WTC11 (cell line): Measurements from ENCODE around the gene TNIP2. TPM values are rescaled to one million over a fixed set of nuclear protein-coding genes. Genes with fewer than 3 reads are reported as not detected.

Experiments
- ATAC-seq: fragments of 200-7000 bp; cut with Tn5 transposase; 2 replicates; pipeline ENCODE4 v1.10.0; 2021; ENCODE audit warnings: mild to moderate bottlenecking, moderate library complexity
- CTCF ChIA-PET: fragments of 300-600 bp; sonication (Branson Sonifier 250); formaldehyde crosslinking; loops from one replicate; lab custom pipeline; 2021; ENCODE audit warnings: antibody characterized with exemption; lab: Charles Lee
- POLR2A ChIA-PET: fragments of 350-600 bp; sonication (Branson Sonifier 250); formaldehyde crosslinking; loops from one replicate; lab custom pipeline; 2021; ENCODE audit warnings: antibody characterized with exemption; lab: Charles Lee
- DNase-seq: peaks from one replicate; pipeline ENCODE4 v3.0.0; 2021; ENCODE audit warnings: low spot score
- H3K27ac Mint-ChIP-seq: 2 replicates; pipeline ENCODE4 v1.8.0; 2021; ENCODE audit warnings: mixed read lengths
- H3K27me3 Mint-ChIP-seq: 2 replicates; pipeline ENCODE4 v1.8.0; 2021; ENCODE audit warnings: low read depth, mild to moderate bottlenecking, moderate library complexity, mixed read lengths
- H3K36me3 Mint-ChIP-seq: 2 replicates; pipeline ENCODE4 v1.8.0; 2021; ENCODE audit warnings: mixed read lengths
- H3K4me1 Mint-ChIP-seq: 2 replicates; pipeline ENCODE4 v1.8.0; 2022; ENCODE audit warnings: mixed read lengths
- H3K4me3 Mint-ChIP-seq: 2 replicates; pipeline ENCODE4 v1.8.0; 2021; ENCODE audit warnings: mild to moderate bottlenecking, moderate library complexity, mixed read lengths
- H3K9me3 Mint-ChIP-seq: 2 replicates; pipeline ENCODE4 v1.8.0; 2021; ENCODE audit warnings: mixed read lengths
- ATF1 ChIP-seq: sonication (generic); formaldehyde crosslinking; IDR thresholded peaks from 2 replicates; pipeline ENCODE4 v1.8.1; 2023; ENCODE audit warnings: mild to moderate bottlenecking, moderate library complexity, missing genetic modification reagents
- FOXJ3 ChIP-seq: sonication (generic); formaldehyde crosslinking; IDR thresholded peaks from 2 replicates; pipeline ENCODE4 v1.9.0; 2021; ENCODE audit warnings: missing genetic modification reagents, mild to moderate bottlenecking, borderline replicate concordance
- GABPB1 ChIP-seq: sonication (generic); formaldehyde crosslinking; IDR thresholded peaks from 2 replicates; pipeline ENCODE4 v1.8.1; 2023; ENCODE audit warnings: mild to moderate bottlenecking, missing genetic modification reagents
- GRHL2 ChIP-seq: fragments of 250-450 bp; sonication (Bioruptor Pico); IDR thresholded peaks from 2 replicates; pipeline ENCODE4 v1.8.0; 2022; ENCODE audit warnings: mild to moderate bottlenecking, moderate library complexity; ENCODE audit not compliant: insufficient replicate concordance, severe bottlenecking
- NFE2L1 ChIP-seq: sonication (generic); formaldehyde crosslinking; IDR thresholded peaks from 2 replicates; pipeline ENCODE4 v1.8.1; 2023; ENCODE audit warnings: missing genetic modification reagents
- NFYB ChIP-seq: sonication (generic); formaldehyde crosslinking; conservative IDR thresholded peaks from 2 replicates; pipeline ENCODE4 v1.8.0; 2022; ENCODE audit warnings: low read depth, missing genetic modification reagents
- RELA ChIP-seq: sonication (generic); formaldehyde crosslinking; IDR thresholded peaks from 2 replicates; pipeline ENCODE4 v1.8.1; 2022; ENCODE audit warnings: missing genetic modification reagents, mild to moderate bottlenecking, borderline replicate concordance
- RORB ChIP-seq: fragments of 250-450 bp; sonication (Bioruptor Pico); IDR thresholded peaks from 2 replicates; pipeline ENCODE4 v1.9.0; 2021; ENCODE audit warnings: mild to moderate bottlenecking
- SMAD4 ChIP-seq: sonication (generic); formaldehyde crosslinking; IDR thresholded peaks from 2 replicates; pipeline ENCODE4 v1.8.0; 2022; ENCODE audit warnings: mild to moderate bottlenecking, missing genetic modification reagents
- SOX15 ChIP-seq: fragments of 250-450 bp; sonication (Bioruptor Pico); IDR thresholded peaks from 2 replicates; pipeline ENCODE4 v1.9.0; 2021; ENCODE audit warnings: mild to moderate bottlenecking
- TCF7 ChIP-seq: sonication (generic); formaldehyde crosslinking; IDR thresholded peaks from 2 replicates; pipeline ENCODE4 v1.8.0; 2022; ENCODE audit warnings: mild to moderate bottlenecking, low read depth, missing genetic modification reagents, moderate library complexity
- TP53 ChIP-seq: sonication (generic); formaldehyde crosslinking; IDR thresholded peaks from 2 replicates; pipeline ENCODE4 v1.8.1; 2023; ENCODE audit warnings: mild to moderate bottlenecking, missing genetic modification reagents
- ZBTB21 ChIP-seq: sonication (generic); formaldehyde crosslinking; IDR thresholded peaks from 2 replicates; pipeline ENCODE4 v1.8.1; 2023; ENCODE audit warnings: mild to moderate bottlenecking, missing genetic modification reagents, borderline replicate concordance
- ZNF121 ChIP-seq: sonication (generic); formaldehyde crosslinking; IDR thresholded peaks from 2 replicates; pipeline ENCODE4 v1.8.0; 2023; ENCODE audit warnings: missing genetic modification reagents
- ZNF138 ChIP-seq: sonication (generic); formaldehyde crosslinking; conservative IDR thresholded peaks from 2 replicates; pipeline ENCODE4 v1.8.1; 2022; ENCODE audit warnings: mild to moderate bottlenecking, moderate library complexity, missing genetic modification reagents
- ZNF263 ChIP-seq: sonication (generic); formaldehyde crosslinking; IDR thresholded peaks from 2 replicates; pipeline ENCODE4 v1.8.1; 2022; ENCODE audit warnings: low read depth, mild to moderate bottlenecking, moderate library complexity, missing genetic modification reagents
- total RNA-seq: library from RNA; stranded (reverse); gene quantifications from 3 replicates; pipeline ENCODE4 v1.2.3, GENCODE V29; 2021
- TF ChIP-seq, protein P1 (sequence below): sonication (generic); formaldehyde crosslinking; IDR thresholded peaks from 2 replicates; pipeline ENCODE4 v1.8.1; 2023; ENCODE audit warnings: mild to moderate bottlenecking, missing genetic modification reagents, moderate library complexity
- TF ChIP-seq, protein P2 (sequence below): sonication (generic); formaldehyde crosslinking; IDR thresholded peaks from 2 replicates; pipeline ENCODE4 v1.8.0; 2022; ENCODE audit warnings: missing genetic modification reagents
- TF ChIP-seq, protein P3 (sequence below): sonication (generic); formaldehyde crosslinking; IDR thresholded peaks from 2 replicates; pipeline ENCODE4 v1.8.0; 2022; ENCODE audit warnings: mild to moderate bottlenecking, missing genetic modification reagents
- TF ChIP-seq, protein P4 (sequence below): sonication (generic); formaldehyde crosslinking; IDR thresholded peaks from 2 replicates; pipeline ENCODE4 v1.8.0; 2023; ENCODE audit warnings: missing genetic modification reagents
- TF ChIP-seq, protein P5 (sequence below): fragments of 250-450 bp; sonication (Bioruptor Pico); IDR thresholded peaks from 2 replicates; pipeline ENCODE4 v1.9.0; 2021; ENCODE audit warnings: mild to moderate bottlenecking

The TNIP2 gene
- total RNA-seq, 1 experiment from 2014 or later = 44.4 TPM

DNA sequence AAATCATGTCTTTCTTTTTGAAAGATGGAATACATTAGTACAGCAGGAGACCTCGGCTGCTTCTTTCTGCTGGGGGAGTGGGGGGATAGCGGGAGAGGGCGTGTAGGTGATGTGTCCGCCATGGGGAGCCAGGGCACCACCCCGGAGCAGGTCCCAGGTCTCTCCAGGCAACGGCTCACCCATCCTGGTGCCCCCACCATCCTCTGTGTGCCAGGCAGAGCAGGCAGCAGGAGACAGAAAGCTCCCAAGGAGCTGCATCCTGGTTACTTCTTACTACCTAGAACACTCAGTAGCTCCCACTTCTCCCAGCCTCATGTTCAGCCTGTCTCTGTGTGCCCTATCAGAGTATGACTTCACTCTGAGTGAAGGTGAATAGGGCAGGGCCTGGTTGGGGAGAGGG is 23.6 kb downstream of the TNIP2 start (continued):
- TF ChIP-seq, protein P1, sequence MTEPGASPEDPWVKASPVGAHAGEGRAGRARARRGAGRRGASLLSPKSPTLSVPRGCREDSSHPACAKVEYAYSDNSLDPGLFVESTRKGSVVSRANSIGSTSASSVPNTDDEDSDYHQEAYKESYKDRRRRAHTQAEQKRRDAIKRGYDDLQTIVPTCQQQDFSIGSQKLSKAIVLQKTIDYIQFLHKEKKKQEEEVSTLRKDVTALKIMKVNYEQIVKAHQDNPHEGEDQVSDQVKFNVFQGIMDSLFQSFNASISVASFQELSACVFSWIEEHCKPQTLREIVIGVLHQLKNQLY (CRISPR knock-in tag) = no peak
- TF ChIP-seq NFE2L1 (CRISPR knock-in tag) (no peak), FOXJ3 (no peak)
- TF ChIP-seq, protein P2, sequence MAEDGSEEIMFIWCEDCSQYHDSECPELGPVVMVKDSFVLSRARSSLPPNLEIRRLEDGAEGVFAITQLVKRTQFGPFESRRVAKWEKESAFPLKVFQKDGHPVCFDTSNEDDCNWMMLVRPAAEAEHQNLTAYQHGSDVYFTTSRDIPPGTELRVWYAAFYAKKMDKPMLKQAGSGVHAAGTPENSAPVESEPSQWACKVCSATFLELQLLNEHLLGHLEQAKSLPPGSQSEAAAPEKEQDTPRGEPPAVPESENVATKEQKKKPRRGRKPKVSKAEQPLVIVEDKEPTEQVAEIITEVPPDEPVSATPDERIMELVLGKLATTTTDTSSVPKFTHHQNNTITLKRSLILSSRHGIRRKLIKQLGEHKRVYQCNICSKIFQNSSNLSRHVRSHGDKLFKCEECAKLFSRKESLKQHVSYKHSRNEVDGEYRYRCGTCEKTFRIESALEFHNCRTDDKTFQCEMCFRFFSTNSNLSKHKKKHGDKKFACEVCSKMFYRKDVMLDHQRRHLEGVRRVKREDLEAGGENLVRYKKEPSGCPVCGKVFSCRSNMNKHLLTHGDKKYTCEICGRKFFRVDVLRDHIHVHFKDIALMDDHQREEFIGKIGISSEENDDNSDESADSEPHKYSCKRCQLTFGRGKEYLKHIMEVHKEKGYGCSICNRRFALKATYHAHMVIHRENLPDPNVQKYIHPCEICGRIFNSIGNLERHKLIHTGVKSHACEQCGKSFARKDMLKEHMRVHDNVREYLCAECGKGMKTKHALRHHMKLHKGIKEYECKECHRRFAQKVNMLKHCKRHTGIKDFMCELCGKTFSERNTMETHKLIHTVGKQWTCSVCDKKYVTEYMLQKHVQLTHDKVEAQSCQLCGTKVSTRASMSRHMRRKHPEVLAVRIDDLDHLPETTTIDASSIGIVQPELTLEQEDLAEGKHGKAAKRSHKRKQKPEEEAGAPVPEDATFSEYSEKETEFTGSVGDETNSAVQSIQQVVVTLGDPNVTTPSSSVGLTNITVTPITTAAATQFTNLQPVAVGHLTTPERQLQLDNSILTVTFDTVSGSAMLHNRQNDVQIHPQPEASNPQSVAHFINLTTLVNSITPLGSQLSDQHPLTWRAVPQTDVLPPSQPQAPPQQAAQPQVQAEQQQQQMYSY = no peak

DNA sequence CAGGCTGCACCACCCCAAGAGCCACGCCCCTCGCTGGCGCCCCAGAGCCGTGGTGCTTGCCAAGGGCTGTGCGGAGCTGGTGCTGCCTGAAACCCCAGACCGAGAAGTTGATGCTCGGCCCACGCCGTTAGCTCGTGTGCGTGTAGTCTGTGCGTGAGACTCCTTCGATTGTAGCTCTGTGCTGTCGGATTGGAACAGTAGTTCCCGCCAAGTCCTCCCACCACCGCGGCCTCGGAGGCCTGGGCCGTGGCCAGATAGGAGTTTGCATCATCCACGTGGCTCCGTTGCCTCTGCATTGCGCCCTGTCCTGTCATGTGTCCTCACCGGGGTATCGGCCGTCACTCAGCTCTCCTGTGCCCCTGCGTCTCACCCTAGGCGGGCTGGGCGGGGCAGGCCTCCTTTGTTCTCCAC is 24.2 kb downstream of the TNIP2 start:
- POLR2A ChIA-PET = no interaction called here
- no peak for ATAC-seq
- peak overlapping the region; percentile 28; the same call in 1 of the 2 replicates for H3K27ac Mint-ChIP-seq
- H3K27me3 Mint-ChIP-seq = no peaks in the 10 kb centered on the region
- H3K36me3 Mint-ChIP-seq = peaks cover 35% of the 10 kb centered on the region
- CTCF ChIA-PET = interaction anchor here (1.0 to 1.1 kb wide), 2 partner anchors 203 to 222 kb away, joined by 3 to 6 read pairs; no protein-coding TSS in a partner anchor
- TF ChIP-seq ATF1 (CRISPR knock-in tag) (no peak), RORB (no peak), FOXJ3 (no peak), RELA (CRISPR knock-in tag) (no peak), ZNF263 (CRISPR knock-in tag) (no peak), TCF7 (CRISPR knock-in tag) (no peak), SOX15 (no peak), NFYB (CRISPR knock-in tag) (no peak), ZNF138 (no peak), ZBTB21 (no peak), GABPB1 (CRISPR knock-in tag) (no peak), ZNF121 (CRISPR knock-in tag) (no peak), GRHL2 (CRISPR knock-in tag) (no peak), TP53 (CRISPR knock-in tag) (no peak), SMAD4 (no peak)
- TF ChIP-seq, protein P3, sequence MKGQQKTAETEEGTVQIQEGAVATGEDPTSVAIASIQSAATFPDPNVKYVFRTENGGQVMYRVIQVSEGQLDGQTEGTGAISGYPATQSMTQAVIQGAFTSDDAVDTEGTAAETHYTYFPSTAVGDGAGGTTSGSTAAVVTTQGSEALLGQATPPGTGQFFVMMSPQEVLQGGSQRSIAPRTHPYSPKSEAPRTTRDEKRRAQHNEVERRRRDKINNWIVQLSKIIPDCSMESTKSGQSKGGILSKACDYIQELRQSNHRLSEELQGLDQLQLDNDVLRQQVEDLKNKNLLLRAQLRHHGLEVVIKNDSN (CRISPR knock-in tag) = no peak
- TF ChIP-seq, protein P4, sequence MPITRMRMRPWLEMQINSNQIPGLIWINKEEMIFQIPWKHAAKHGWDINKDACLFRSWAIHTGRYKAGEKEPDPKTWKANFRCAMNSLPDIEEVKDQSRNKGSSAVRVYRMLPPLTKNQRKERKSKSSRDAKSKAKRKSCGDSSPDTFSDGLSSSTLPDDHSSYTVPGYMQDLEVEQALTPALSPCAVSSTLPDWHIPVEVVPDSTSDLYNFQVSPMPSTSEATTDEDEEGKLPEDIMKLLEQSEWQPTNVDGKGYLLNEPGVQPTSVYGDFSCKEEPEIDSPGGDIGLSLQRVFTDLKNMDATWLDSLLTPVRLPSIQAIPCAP = no peak
- TF ChIP-seq, protein P5, sequence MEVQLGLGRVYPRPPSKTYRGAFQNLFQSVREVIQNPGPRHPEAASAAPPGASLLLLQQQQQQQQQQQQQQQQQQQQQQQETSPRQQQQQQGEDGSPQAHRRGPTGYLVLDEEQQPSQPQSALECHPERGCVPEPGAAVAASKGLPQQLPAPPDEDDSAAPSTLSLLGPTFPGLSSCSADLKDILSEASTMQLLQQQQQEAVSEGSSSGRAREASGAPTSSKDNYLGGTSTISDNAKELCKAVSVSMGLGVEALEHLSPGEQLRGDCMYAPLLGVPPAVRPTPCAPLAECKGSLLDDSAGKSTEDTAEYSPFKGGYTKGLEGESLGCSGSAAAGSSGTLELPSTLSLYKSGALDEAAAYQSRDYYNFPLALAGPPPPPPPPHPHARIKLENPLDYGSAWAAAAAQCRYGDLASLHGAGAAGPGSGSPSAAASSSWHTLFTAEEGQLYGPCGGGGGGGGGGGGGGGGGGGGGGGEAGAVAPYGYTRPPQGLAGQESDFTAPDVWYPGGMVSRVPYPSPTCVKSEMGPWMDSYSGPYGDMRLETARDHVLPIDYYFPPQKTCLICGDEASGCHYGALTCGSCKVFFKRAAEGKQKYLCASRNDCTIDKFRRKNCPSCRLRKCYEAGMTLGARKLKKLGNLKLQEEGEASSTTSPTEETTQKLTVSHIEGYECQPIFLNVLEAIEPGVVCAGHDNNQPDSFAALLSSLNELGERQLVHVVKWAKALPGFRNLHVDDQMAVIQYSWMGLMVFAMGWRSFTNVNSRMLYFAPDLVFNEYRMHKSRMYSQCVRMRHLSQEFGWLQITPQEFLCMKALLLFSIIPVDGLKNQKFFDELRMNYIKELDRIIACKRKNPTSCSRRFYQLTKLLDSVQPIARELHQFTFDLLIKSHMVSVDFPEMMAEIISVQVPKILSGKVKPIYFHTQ (CRISPR knock-in tag) = no peak
- H3K9me3 Mint-ChIP-seq = peaks cover 14% of the 10 kb centered on the region
- H3K4me3 Mint-ChIP-seq = no peak overlapping the region
- H3K4me1 Mint-ChIP-seq = no peaks in the 10 kb centered on the region
- DNase-seq = no peak
